Adrenal gland (tissue), 12 donors: Measurements from ENCODE around the gene FBLN5. TPM values are rescaled to one million over a fixed set of nuclear protein-coding genes. Genes with fewer than 3 reads are reported as not detected.

Experiments used
- DNase-seq, 7 donors: peaks; one replicate each; pipeline ENCODE4 v3.0.0-alpha.2; 2019 to 2020
- H3K27ac ChIP-seq, 5 donors: fragments of 200-600 bp; sonication (generic) in 4 of 5; 1 replicate in 3 of 5; 2 replicates in 2 of 5; pipeline versions ENCODE4 v1.5.1 to v1.8.0; 2016 to 2020; ENCODE audit warnings: mild to moderate bottlenecking in 1 of 5
- H3K27me3 ChIP-seq: fragments of 200-600 bp; 2 replicates; pipeline ENCODE4 v1.8.0; 2021
- H3K36me3 ChIP-seq, 2 donors: fragments of 200-600 bp; replicated peaks in 1 of 2; 1 replicate in 1 of 2; 2 replicates in 1 of 2; pipeline versions ENCODE4 v1.5.1 to v1.8.0; 2018 to 2022
- H3K4me1 ChIP-seq, 2 donors: fragments of 200-600 bp; replicated peaks in 1 of 2; 1 replicate in 1 of 2; 2 replicates in 1 of 2; pipeline versions ENCODE4 v1.5.1 to v1.8.0; 2018 to 2021
- H3K4me3 ChIP-seq, 4 donors: fragments of 200-600 bp; sonication (generic) in 3 of 4; one replicate each; pipeline ENCODE4 v1.5.1; 2016 to 2018
- H3K9me3 ChIP-seq, 3 donors: fragments of 200-600 bp; sonication (generic) in 1 of 3; replicated peaks in 1 of 3; 1 replicate in 2 of 3; 2 replicates in 1 of 3; pipeline versions ENCODE4 v1.5.1 to v1.8.0; 2016 to 2021
- CTCF ChIP-seq, 6 experiments: fragments of 450-650 bp in 4 of 6; fragments of 200-600 bp in 2 of 6; sonication (generic) in 1 of 6; IDR thresholded peaks; 1 replicate in 5 of 6; 2 replicates in 1 of 6; pipeline versions ENCODE4 v1.5.1 to v1.8.0; 2016 to 2021; ENCODE audit warnings: antibody characterized with exemption in 6 of 6, mild to moderate bottlenecking in 2 of 6, moderate library complexity in 1 of 6
- POLR2A ChIP-seq, 2 donors: fragments of 450-650 bp; IDR thresholded peaks; one replicate each; pipeline ENCODE4 v1.6.1; 2017; ENCODE audit warnings: antibody characterized with exemption in 2 of 2, mild to moderate bottlenecking in 2 of 2, moderate library complexity in 1 of 2
- WGBS, 4 donors: extraction: QIAGEN DNeasy Blood & Tissue Kit in 2 of 4; methylation state at CpG; one replicate each; pipeline versions ENCODE4 v1.1.5 to v1.1.7; 2013 to 2017; 5-methylcytosine and 5-hydroxymethylcytosine counted together
- intact Hi-C, 2 donors: fragments of 100-400 bp; cut with DNase I; formaldehyde crosslinking; loops; one replicate each; pipeline versions ENCODE4 v1.14.1 to v1.15.0; 2022 to 2023
- polyA plus RNA-seq, 3 donors: library from polyadenylated mRNA; stranded (reverse); fragments of 200-250 nt in 2 of 3; fragments of 350-450 nt in 1 of 3; fragmentation: Illumina TruSeq in 1 of 3; extraction: RNeasy Lipid Tissue Mini Kit (QIAGEN cat#74804) in 1 of 3; gene quantifications; one replicate each; pipeline ENCODE4 v1.2.3, GENCODE V29; 2013 to 2014
- total RNA-seq, 9 donors: library from RNA; depleted of rRNA in 4 of 9; stranded (reverse); fragments of >200 nt in 4 of 9; fragments of 120-200 nt in 1 of 9; fragmentation: NEBNext Ultra II Directional in 1 of 9; extraction: Animal tissue kit (Norgen Biotek cat#: 25700) in 1 of 9; gene quantifications; one replicate each; pipeline versions ENCODE4 v1.1.0 to v1.2.4, GENCODE V29; 2013 to 2023
- donor health status: healthy with polysubstance abuse.
- donor health status: Bipolar disorder and iron deficiency.
- donor health status: DM: yes; HTN: yes; CAD: no.
- donor health status: DM: no; HTN: no; CAD: no.
- donor health status: DM: no; HTN: no; CAD: no.
- donor health status: DM: yes; HTN: yes; CAD: no.

The FBLN5 gene
- total and polyA plus RNA-seq, 12 donors: 26.0 to 389 (median 125) TPM

- WGBS, 4 donors: 66 to 71% (median 69%) methylated on average over 5 to 6 of the region's 6 CpGs
- TF ChIP-seq POLR2A (IDR thresholded peaks at IDR 0.05) (no peak), CTCF (IDR thresholded peaks at IDR 0.05) (no peak)
- H3K9me3 ChIP-seq: no peaks in the 10 kb centered on the region
- H3K4me3 ChIP-seq: no peak overlapping the region
- no peaks in the 10 kb centered on the region for H3K4me1 ChIP-seq
- no peak for DNase-seq
- no peaks in the 10 kb centered on the region for H3K27me3 ChIP-seq
- H3K36me3 ChIP-seq: no peaks in the 10 kb centered on the region
- peak overlapping the region in 4 of 5 donors; percentile 39 to 77 (median 52) for H3K27ac ChIP-seq
- intact Hi-C loops: no loop called here
Measured at GRCh38 chr14:91884664-91885063, 62.8 kb downstream of the FBLN5 start.

GRCh38 chr14:91883753-91884152, 63.7 kb downstream of the FBLN5 start:
- no peak overlapping the region for H3K4me3 ChIP-seq
- no peaks in the 10 kb centered on the region for H3K27me3 ChIP-seq
- H3K4me1 ChIP-seq: no peaks in the 10 kb centered on the region
- peak in 5 of 7 donors; percentile 23 to 68 (median 36) for DNase-seq
- H3K9me3 ChIP-seq: no peaks in the 10 kb centered on the region
- WGBS, 4 donors: 70 to 80% (median 72%) methylated on average over 9 of the region's 9 CpGs
- no peaks in the 10 kb centered on the region for H3K36me3 ChIP-seq
- intact Hi-C loops: no loop called here
- TF ChIP-seq CTCF (IDR thresholded peaks at IDR 0.05) (no peak), POLR2A (IDR thresholded peaks at IDR 0.05) (no peak)
- H3K27ac ChIP-seq: peak overlapping the region in 2 of 5 donors; percentile 64 to 77

- 65 to 90% (median 81%) methylated on average over 3 to 4 of the region's 4 CpGs for WGBS, 4 donors
- H3K27ac ChIP-seq: peak overlapping the region in 1 of 5 donors; percentile 60
- no peaks in the 10 kb centered on the region for H3K9me3 ChIP-seq
- intact Hi-C loops: no loop called here
- no peak for TF ChIP-seq POLR2A (IDR thresholded peaks at IDR 0.05)
- TF ChIP-seq CTCF (IDR thresholded peaks at IDR 0.05): no peak
- DNase-seq: no peak
- H3K36me3 ChIP-seq: no peaks in the 10 kb centered on the region
- H3K4me3 ChIP-seq: no peak overlapping the region
- H3K27me3 ChIP-seq: no peaks in the 10 kb centered on the region
- no peaks in the 10 kb centered on the region for H3K4me1 ChIP-seq
Measured at GRCh38 chr14:91882776-91883175, 64.7 kb downstream of the FBLN5 start.

- intact Hi-C loops: no loop called here
- H3K4me1 ChIP-seq: no peaks in the 10 kb centered on the region
- 67 to 100% (median 78%) methylated on average over 2 to 5 of the region's 5 CpGs for WGBS, 4 donors
Measured at GRCh38 chr14:91882369-91882768, 65.1 kb downstream of the FBLN5 start.

More at GRCh38 chr14:91882369-91882768, 65.1 kb downstream of the FBLN5 start:
- no peaks in the 10 kb centered on the region for H3K36me3 ChIP-seq
- TF ChIP-seq CTCF (IDR thresholded peaks at IDR 0.05): no peak
- no peak for TF ChIP-seq POLR2A (IDR thresholded peaks at IDR 0.05)
- H3K4me3 ChIP-seq: no peak overlapping the region
- no peaks in the 10 kb centered on the region for H3K27me3 ChIP-seq
- DNase-seq: no peak
- peak overlapping the region in 1 of 5 donors; percentile 60 for H3K27ac ChIP-seq
- H3K9me3 ChIP-seq: no peaks in the 10 kb centered on the region
